ENCODE data around the gene RAMP3. TPM values are rescaled to one million over a fixed set of nuclear protein-coding genes. Genes with fewer than 3 reads are reported as not detected.

RAMP3 gene
- total and polyA plus RNA-seq, 9 of the 15 experiments (the other 6 are each of a cell fraction or from before 2014, with no cell fraction given): not detected

GRCh38 chr7:45138433-45139267 lies 18.9 kb upstream of the RAMP3 start (continued):
- no peak for TF ChIP-seq ZBTB2 (IDR thresholded peaks at IDR 0.05)
- TF ChIP-seq SIN3B (IDR thresholded peaks at IDR 0.05; ENCODE audit: low read depth): no peak
- TF ChIP-seq ARID2 (IDR thresholded peaks at IDR 0.05): no peak
- TF ChIP-seq NBN (IDR thresholded peaks at IDR 0.05; ENCODE audit: low read depth): 0 out of 2 replicates have a peak, but pooled peaks have one; percentile 37
- no peak for TF ChIP-seq U2AF1 (optimal IDR thresholded peaks at IDR 0.05; ENCODE audit: low read depth, low read length)
- no peak for TF ChIP-seq KDM4B (IDR thresholded peaks at IDR 0.05; ENCODE audit: borderline replicate concordance in 2 of 2, low read depth in 1 of 2)
- TF ChIP-seq HMG20B (CRISPR knock-in tag; IDR thresholded peaks at IDR 0.05): no peak
- TF ChIP-seq, protein P1, sequence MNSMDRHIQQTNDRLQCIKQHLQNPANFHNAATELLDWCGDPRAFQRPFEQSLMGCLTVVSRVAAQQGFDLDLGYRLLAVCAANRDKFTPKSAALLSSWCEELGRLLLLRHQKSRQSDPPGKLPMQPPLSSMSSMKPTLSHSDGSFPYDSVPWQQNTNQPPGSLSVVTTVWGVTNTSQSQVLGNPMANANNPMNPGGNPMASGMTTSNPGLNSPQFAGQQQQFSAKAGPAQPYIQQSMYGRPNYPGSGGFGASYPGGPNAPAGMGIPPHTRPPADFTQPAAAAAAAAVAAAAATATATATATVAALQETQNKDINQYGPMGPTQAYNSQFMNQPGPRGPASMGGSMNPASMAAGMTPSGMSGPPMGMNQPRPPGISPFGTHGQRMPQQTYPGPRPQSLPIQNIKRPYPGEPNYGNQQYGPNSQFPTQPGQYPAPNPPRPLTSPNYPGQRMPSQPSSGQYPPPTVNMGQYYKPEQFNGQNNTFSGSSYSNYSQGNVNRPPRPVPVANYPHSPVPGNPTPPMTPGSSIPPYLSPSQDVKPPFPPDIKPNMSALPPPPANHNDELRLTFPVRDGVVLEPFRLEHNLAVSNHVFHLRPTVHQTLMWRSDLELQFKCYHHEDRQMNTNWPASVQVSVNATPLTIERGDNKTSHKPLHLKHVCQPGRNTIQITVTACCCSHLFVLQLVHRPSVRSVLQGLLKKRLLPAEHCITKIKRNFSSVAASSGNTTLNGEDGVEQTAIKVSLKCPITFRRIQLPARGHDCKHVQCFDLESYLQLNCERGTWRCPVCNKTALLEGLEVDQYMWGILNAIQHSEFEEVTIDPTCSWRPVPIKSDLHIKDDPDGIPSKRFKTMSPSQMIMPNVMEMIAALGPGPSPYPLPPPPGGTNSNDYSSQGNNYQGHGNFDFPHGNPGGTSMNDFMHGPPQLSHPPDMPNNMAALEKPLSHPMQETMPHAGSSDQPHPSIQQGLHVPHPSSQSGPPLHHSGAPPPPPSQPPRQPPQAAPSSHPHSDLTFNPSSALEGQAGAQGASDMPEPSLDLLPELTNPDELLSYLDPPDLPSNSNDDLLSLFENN (IDR thresholded peaks at IDR 0.05; ENCODE audit: low read depth in 2 of 2, low read length in 2 of 2): no peak
- no peak for TF ChIP-seq ARHGAP35 (IDR thresholded peaks at IDR 0.05; ENCODE audit: partially characterized antibody)
- no peak for TF ChIP-seq PRMT5 (CRISPR knock-in tag; IDR thresholded peaks at IDR 0.05)
- no peak for TF ChIP-seq ZSCAN29 (IDR thresholded peaks at IDR 0.05)
- no peak for TF ChIP-seq MCM2 (IDR thresholded peaks at IDR 0.05; ENCODE audit: low read depth)
- TF ChIP-seq ZNF347 (CRISPR knock-in tag; IDR thresholded peaks at IDR 0.05; ENCODE audit: low read depth): no peak
- TF ChIP-seq ZNF655 (CRISPR knock-in tag; IDR thresholded peaks at IDR 0.05): no peak
- TF ChIP-seq ZNF12 (CRISPR knock-in tag; IDR thresholded peaks at IDR 0.05): no peak
- TF ChIP-seq ZNF184 (CRISPR knock-in tag; IDR thresholded peaks at IDR 0.05): no peak
- no peak for TF ChIP-seq SREBF1 (IDR thresholded peaks at IDR 0.05; ENCODE audit: borderline replicate concordance, low read depth, low read length)
- TF ChIP-seq TCF15 (CRISPR knock-in tag; IDR thresholded peaks at IDR 0.05): no peak
- TF ChIP-seq SMARCB1 (IDR thresholded peaks at IDR 0.05; ENCODE audit: insufficient read length, low read depth): no peak
- peak in 1 of 2 experiments; percentile 50; a peak in 1 of 4 replicates for TF ChIP-seq ARNT (IDR thresholded peaks at IDR 0.05)
